Fibroblast of lung (primary cell): Measurements from ENCODE around the gene GPR143.

ENCODE experiments used
- CTCF ChIP-seq, 2 donors: IDR thresholded peaks in 1 of 2; conservative IDR thresholded peaks in 1 of 2; 1 replicate in 1 of 2; 2 replicates in 1 of 2; pipeline ENCODE4 v1.5.1; 2011 to 2012; ENCODE audit warnings: low read length in 2 of 2, control low read depth in 1 of 2, inconsistent platforms in 1 of 2, low read depth in 1 of 2, mild to moderate bottlenecking in 1 of 2
- EZH2 ChIP-seq: IDR thresholded peaks from 2 replicates; pipeline ENCODE4 v1.5.1; 2012; ENCODE audit warnings: low read length, control low read depth, mild to moderate bottlenecking; ENCODE audit errors: missing control alignments

- no peak for TF ChIP-seq EZH2
- TF ChIP-seq CTCF (conservative IDR thresholded peaks at IDR 0.05 in 1 of 2, IDR thresholded peaks at IDR 0.05 in 1 of 2; ENCODE audit: low read depth in 1 of 2, low read length in 2 of 2): no peak
These were observed 55.3 kb downstream of the GPR143 start for GRCh38 chrX:9710332-9710731.
